SK-N-SH treated with all-trans-retinoic acid at 6 μM for 48 hours (cell line): ENCODE results near the gene IPO7.

Experiments
- ARNTL ChIP-seq: fragments of 450-650 bp; formaldehyde crosslinking; IDR thresholded peaks from 2 replicates; pipeline ENCODE4 v1.5.0; 2020; ENCODE audit warnings: low read depth, mild to moderate bottlenecking, moderate library complexity, borderline replicate concordance
- PPARA ChIP-seq: fragments of 250-450 bp; sonication (Bioruptor Pico); IDR thresholded peaks from 2 replicates; pipeline ENCODE4 v1.5.0; 2020; ENCODE audit warnings: mild to moderate bottlenecking, borderline replicate concordance
- TF ChIP-seq, protein P1 (sequence below): fragments of 250-450 bp; sonication (Bioruptor Pico); IDR thresholded peaks from 2 replicates; pipeline ENCODE4 v1.8.0; 2020; ENCODE audit warnings: mild to moderate bottlenecking, moderate library complexity, borderline replicate concordance
- TF ChIP-seq, protein P2 (sequence below): fragments of 250-450 bp; sonication (Bioruptor Pico); IDR thresholded peaks from 2 replicates; pipeline ENCODE4 v1.5.0; 2020; ENCODE audit warnings: mild to moderate bottlenecking, moderate library complexity
- TF ChIP-seq, protein P3 (sequence below): fragments of 250-450 bp; sonication (Bioruptor Pico); IDR thresholded peaks from 2 replicates; pipeline ENCODE4 v1.8.0; 2021; ENCODE audit warnings: low read depth, mild to moderate bottlenecking, moderate library complexity, borderline replicate concordance

DNA sequence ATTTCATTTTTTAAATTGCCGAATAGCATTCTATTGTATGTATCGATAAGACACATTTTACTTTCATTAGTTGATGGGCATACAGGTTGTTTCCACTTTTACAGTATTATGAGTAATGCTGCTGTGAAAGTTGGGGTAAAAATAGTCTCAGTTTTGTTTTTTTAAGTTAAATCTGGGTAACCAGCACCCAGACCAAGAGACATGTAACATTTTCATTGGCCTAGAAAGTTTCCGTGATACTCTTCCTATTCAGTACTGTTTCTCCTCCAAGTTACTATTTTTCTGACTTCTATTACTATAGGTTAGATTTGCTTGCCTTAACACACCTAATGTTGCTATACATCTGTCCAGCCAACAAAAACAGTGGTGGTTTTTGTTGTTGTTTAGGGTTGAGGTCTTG is 12.3 kb downstream of the IPO7 start:
- TF ChIP-seq, protein P1, sequence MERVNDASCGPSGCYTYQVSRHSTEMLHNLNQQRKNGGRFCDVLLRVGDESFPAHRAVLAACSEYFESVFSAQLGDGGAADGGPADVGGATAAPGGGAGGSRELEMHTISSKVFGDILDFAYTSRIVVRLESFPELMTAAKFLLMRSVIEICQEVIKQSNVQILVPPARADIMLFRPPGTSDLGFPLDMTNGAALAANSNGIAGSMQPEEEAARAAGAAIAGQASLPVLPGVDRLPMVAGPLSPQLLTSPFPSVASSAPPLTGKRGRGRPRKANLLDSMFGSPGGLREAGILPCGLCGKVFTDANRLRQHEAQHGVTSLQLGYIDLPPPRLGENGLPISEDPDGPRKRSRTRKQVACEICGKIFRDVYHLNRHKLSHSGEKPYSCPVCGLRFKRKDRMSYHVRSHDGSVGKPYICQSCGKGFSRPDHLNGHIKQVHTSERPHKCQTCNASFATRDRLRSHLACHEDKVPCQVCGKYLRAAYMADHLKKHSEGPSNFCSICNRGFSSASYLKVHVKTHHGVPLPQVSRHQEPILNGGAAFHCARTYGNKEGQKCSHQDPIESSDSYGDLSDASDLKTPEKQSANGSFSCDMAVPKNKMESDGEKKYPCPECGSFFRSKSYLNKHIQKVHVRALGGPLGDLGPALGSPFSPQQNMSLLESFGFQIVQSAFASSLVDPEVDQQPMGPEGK (CRISPR knock-in tag): no peak
- TF ChIP-seq, protein P2, sequence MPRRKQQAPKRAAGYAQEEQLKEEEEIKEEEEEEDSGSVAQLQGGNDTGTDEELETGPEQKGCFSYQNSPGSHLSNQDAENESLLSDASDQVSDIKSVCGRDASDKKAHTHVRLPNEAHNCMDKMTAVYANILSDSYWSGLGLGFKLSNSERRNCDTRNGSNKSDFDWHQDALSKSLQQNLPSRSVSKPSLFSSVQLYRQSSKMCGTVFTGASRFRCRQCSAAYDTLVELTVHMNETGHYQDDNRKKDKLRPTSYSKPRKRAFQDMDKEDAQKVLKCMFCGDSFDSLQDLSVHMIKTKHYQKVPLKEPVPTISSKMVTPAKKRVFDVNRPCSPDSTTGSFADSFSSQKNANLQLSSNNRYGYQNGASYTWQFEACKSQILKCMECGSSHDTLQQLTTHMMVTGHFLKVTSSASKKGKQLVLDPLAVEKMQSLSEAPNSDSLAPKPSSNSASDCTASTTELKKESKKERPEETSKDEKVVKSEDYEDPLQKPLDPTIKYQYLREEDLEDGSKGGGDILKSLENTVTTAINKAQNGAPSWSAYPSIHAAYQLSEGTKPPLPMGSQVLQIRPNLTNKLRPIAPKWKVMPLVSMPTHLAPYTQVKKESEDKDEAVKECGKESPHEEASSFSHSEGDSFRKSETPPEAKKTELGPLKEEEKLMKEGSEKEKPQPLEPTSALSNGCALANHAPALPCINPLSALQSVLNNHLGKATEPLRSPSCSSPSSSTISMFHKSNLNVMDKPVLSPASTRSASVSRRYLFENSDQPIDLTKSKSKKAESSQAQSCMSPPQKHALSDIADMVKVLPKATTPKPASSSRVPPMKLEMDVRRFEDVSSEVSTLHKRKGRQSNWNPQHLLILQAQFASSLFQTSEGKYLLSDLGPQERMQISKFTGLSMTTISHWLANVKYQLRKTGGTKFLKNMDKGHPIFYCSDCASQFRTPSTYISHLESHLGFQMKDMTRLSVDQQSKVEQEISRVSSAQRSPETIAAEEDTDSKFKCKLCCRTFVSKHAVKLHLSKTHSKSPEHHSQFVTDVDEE (CRISPR knock-in tag): no peak
- TF ChIP-seq PPARA (CRISPR knock-in tag): no peak
- TF ChIP-seq, protein P3, sequence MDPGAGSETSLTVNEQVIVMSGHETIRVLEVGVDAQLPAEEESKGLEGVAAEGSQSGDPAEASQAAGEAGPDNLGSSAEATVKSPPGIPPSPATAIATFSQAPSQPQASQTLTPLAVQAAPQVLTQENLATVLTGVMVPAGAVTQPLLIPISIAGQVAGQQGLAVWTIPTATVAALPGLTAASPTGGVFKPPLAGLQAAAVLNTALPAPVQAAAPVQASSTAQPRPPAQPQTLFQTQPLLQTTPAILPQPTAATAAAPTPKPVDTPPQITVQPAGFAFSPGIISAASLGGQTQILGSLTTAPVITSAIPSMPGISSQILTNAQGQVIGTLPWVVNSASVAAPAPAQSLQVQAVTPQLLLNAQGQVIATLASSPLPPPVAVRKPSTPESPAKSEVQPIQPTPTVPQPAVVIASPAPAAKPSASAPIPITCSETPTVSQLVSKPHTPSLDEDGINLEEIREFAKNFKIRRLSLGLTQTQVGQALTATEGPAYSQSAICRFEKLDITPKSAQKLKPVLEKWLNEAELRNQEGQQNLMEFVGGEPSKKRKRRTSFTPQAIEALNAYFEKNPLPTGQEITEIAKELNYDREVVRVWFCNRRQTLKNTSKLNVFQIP (CRISPR knock-in tag): no peak
- TF ChIP-seq ARNTL (CRISPR knock-in tag): no peak
